ENCODE measurements around the gene FBXO30. TPM values are rescaled to one million over a fixed set of nuclear protein-coding genes. Genes with fewer than 3 reads are reported as not detected.

FBXO30 gene
- total and polyA plus RNA-seq, 9 of the 15 experiments (the other 6 are each of a cell fraction or from before 2014, with no cell fraction given): 3.6 to 12.8 (median 7.1) TPM

GRCh38 chr6:145814501-145815308, at the start of gene FBXO30 (continued):
- TF ChIP-seq ZNF318 (IDR thresholded peaks at IDR 0.05; ENCODE audit: borderline replicate concordance in 1 of 2, low read depth in 1 of 2) (no peak), ZFP30 (CRISPR knock-in tag; IDR thresholded peaks at IDR 0.05; ENCODE audit: borderline replicate concordance) (no peak), KHSRP (IDR thresholded peaks at IDR 0.05) (no peak), NCOA2 (IDR thresholded peaks at IDR 0.05; ENCODE audit: partially characterized antibody in 2 of 2) (no peak), EP300 (IDR thresholded peaks at IDR 0.05; ENCODE audit: low read length) (no peak; the same call in 1 of the 2 replicates), ZNF778 (CRISPR knock-in tag; IDR thresholded peaks at IDR 0.05) (no peak), E2F6 (IDR thresholded peaks at IDR 0.05; ENCODE audit: borderline replicate concordance in 1 of 2, extremely low read depth in 1 of 2, insufficient read depth in 1 of 2, insufficient read length in 1 of 2, low read depth in 1 of 2, low read length in 1 of 2, poor library complexity in 1 of 2, severe bottlenecking in 1 of 2) (peak; percentile 64 to 85), FOXO4 (CRISPR knock-in tag; IDR thresholded peaks at IDR 0.05) (no peak), USF2 (CRISPR knock-in tag; IDR thresholded peaks at IDR 0.05) (0 out of 2 replicates have a peak, but pooled peaks have one; percentile 1), CXXC5 (CRISPR knock-in tag; IDR thresholded peaks at IDR 0.05) (peak; percentile 90), CTCF (IDR thresholded peaks at IDR 0.05 in 2 of 3, conservative IDR thresholded peaks at IDR 0.05 in 1 of 3; ENCODE audit: insufficient read depth in 2 of 3, low read depth in 1 of 3, low read length in 3 of 3) (no peak)

All from K562 (cell line).